OCI-LY1 (cell line): ENCODE measurements around the gene RNASEH2B.

Experiments used
- H2AFZ ChIP-seq: fragments of 200-600 bp; sonication (generic), shearing (Covaris generic); 2 replicates; pipeline ENCODE4 v1.6.0; 2014; ENCODE audit warnings: antibody characterized with exemption, mild to moderate bottlenecking, low read length
- H3F3A ChIP-seq: fragments of 200-600 bp; sonication (generic), shearing (Covaris generic); 2 replicates; pipeline ENCODE4 v1.6.0; 2014; ENCODE audit warnings: mild to moderate bottlenecking, antibody characterized with exemption, low read length, moderate library complexity; ENCODE audit not compliant: insufficient read depth
- H3K27ac ChIP-seq: fragments of 200-600 bp; sonication (generic); 2 replicates; pipeline ENCODE4 v1.5.1; 2014; ENCODE audit warnings: low read length, mixed run types, mild to moderate bottlenecking, low read depth; ENCODE audit not compliant: poor library complexity, severe bottlenecking
- H3K27me3 ChIP-seq: fragments of 200-600 bp; sonication (generic); 2 replicates; pipeline ENCODE4 v1.6.0; 2014; ENCODE audit warnings: antibody characterized with exemption, mild to moderate bottlenecking, low read length, moderate library complexity; ENCODE audit not compliant: insufficient read depth
- H3K36me3 ChIP-seq: fragments of 200-600 bp; sonication (generic); 2 replicates; pipeline ENCODE4 v1.6.1; 2014; ENCODE audit warnings: mild to moderate bottlenecking, antibody characterized with exemption, low read length, moderate library complexity, mixed read lengths; ENCODE audit not compliant: insufficient read depth
- H3K4me1 ChIP-seq: fragments of 200-600 bp; sonication (generic); 2 replicates; pipeline ENCODE4 v1.5.1; 2014; ENCODE audit warnings: mild to moderate bottlenecking, low read length, moderate library complexity; ENCODE audit not compliant: insufficient read depth, severe bottlenecking
- H3K4me2 ChIP-seq: fragments of 200-600 bp; sonication (generic), shearing (Covaris generic); 2 replicates; pipeline ENCODE4 v1.6.1; 2014; ENCODE audit warnings: low read length
- H3K4me3 ChIP-seq: fragments of 200-600 bp; sonication (generic); 2 replicates; pipeline ENCODE4 v1.5.1; 2014; ENCODE audit warnings: low read length, low read depth, mild to moderate bottlenecking, mixed read lengths; ENCODE audit not compliant: poor library complexity, severe bottlenecking
- H3K79me2 ChIP-seq: fragments of 200-600 bp; shearing (Covaris generic); 2 replicates; pipeline ENCODE4 v1.6.1; 2016; ENCODE audit warnings: mixed run types, low read length, mixed read lengths; ENCODE audit not compliant: insufficient read depth
- H3K9ac ChIP-seq: fragments of 200-600 bp; sonication (generic), shearing (Covaris generic); 2 replicates; pipeline ENCODE4 v1.6.1; 2014; ENCODE audit warnings: mild to moderate bottlenecking, low read length, mixed read lengths
- H3K9me2 ChIP-seq: fragments of 200-600 bp; sonication (generic), shearing (Covaris generic); 2 replicates; pipeline ENCODE4 v1.6.1; 2014; ENCODE audit warnings: low read depth, mild to moderate bottlenecking, low read length, mixed read lengths
- H3K9me3 ChIP-seq: fragments of 200-600 bp; shearing (Covaris generic); 2 replicates; pipeline ENCODE4 v1.6.1; 2014; ENCODE audit warnings: low read length, mixed read lengths
- H4K20me1 ChIP-seq: fragments of 200-600 bp; sonication (generic), shearing (Covaris generic); 2 replicates; pipeline ENCODE4 v1.6.0; 2016; ENCODE audit warnings: mild to moderate bottlenecking, low read length; ENCODE audit not compliant: insufficient read depth
- CTCF ChIP-seq: fragments of 200-600 bp; sonication (generic), shearing (Covaris generic); IDR thresholded peaks from 2 replicates; pipeline ENCODE4 v1.5.1; 2017; ENCODE audit warnings: mild to moderate bottlenecking, antibody characterized with exemption, low read length, moderate library complexity, mixed read lengths
- EZH2 ChIP-seq: fragments of 200-600 bp; sonication (generic), shearing (Covaris generic); IDR thresholded peaks from 2 replicates; pipeline ENCODE4 v1.8.0; 2017; ENCODE audit warnings: borderline replicate concordance, mixed run types, mild to moderate bottlenecking, antibody characterized with exemption, low read length, moderate library complexity, mixed read lengths

RNASEH2B gene

GRCh38 chr13:50898338-50898737 is 11.3 kb upstream of the RNASEH2B start:
- Histone ChIP-seq H3K9me2 (no peaks in the 10 kb centered on the region), H3K9ac (no peak overlapping the region), H3K9me3 (peaks cover 7% of the 10 kb centered on the region; the same call in 1 of the 2 replicates), H4K20me1 (no peaks in the 10 kb centered on the region), H3K27me3 (no peaks in the 10 kb centered on the region), H3K4me2 (no peak overlapping the region), H3K4me1 (peaks cover 32% of the 10 kb centered on the region), H2AFZ (no peak overlapping the region), H3F3A (0 out of 2 replicates have a peak, but pooled peaks cover 1% of the 10 kb centered on the region), H3K36me3 (no peaks in the 10 kb centered on the region), H3K4me3 (no peak overlapping the region), H3K79me2 (no peaks in the 10 kb centered on the region), H3K27ac (no peak overlapping the region)
- TF ChIP-seq EZH2 (no peak), CTCF (no peak)

- TF ChIP-seq CTCF, result no peak
- TF ChIP-seq EZH2, result no peak
- no peaks in the 10 kb centered on the region for H3F3A ChIP-seq
- H3K4me1 ChIP-seq, result peaks cover 8% of the 10 kb centered on the region
- no peak overlapping the region for H2AFZ ChIP-seq
- no peaks in the 10 kb centered on the region for H3K9me2 ChIP-seq
- H4K20me1 ChIP-seq, result no peaks in the 10 kb centered on the region
- no peaks in the 10 kb centered on the region for H3K79me2 ChIP-seq
- H3K27me3 ChIP-seq, result no peaks in the 10 kb centered on the region
- H3K9ac ChIP-seq, result no peak overlapping the region
- H3K4me2 ChIP-seq, result no peak overlapping the region
- no peak overlapping the region for H3K4me3 ChIP-seq
- H3K36me3 ChIP-seq, result no peaks in the 10 kb centered on the region
- H3K27ac ChIP-seq, result no peak overlapping the region
- no peaks in the 10 kb centered on the region for H3K9me3 ChIP-seq
Observed at GRCh38 chr13:50901701-50902100, 7.9 kb upstream of the RNASEH2B start.

GRCh38 chr13:50905256-50905655 is 4.3 kb upstream of the RNASEH2B start:
- Histone ChIP-seq H3K79me2 (peaks cover under 1% of the 10 kb centered on the region; the same call in 1 of the 2 replicates), H3K9me2 (no peaks in the 10 kb centered on the region), H3F3A (peaks cover 2% of the 10 kb centered on the region; the same call in 1 of the 2 replicates), H2AFZ (no peak overlapping the region), H3K9ac (no peak overlapping the region), H3K36me3 (no peaks in the 10 kb centered on the region), H3K9me3 (no peaks in the 10 kb centered on the region), H3K4me1 (peaks cover 18% of the 10 kb centered on the region), H3K27me3 (no peaks in the 10 kb centered on the region), H3K4me2 (no peak overlapping the region), H4K20me1 (no peaks in the 10 kb centered on the region), H3K4me3 (no peak overlapping the region), H3K27ac (no peak overlapping the region)
- TF ChIP-seq CTCF (no peak), EZH2 (no peak)
